SK-N-MC (cell line): ENCODE measurements around the gene MRPL55.

Source experiments
- EZH2 ChIP-seq: fragments of 200-600 bp; sonication (generic); IDR thresholded peaks from one replicate; pipeline ENCODE4 v1.6.1; 2017; ENCODE audit warnings: antibody characterized with exemption
- FOXP2 ChIP-seq: optimal IDR thresholded peaks from 2 replicates; pipeline ENCODE3; 2011; ENCODE audit warnings: mild to moderate bottlenecking, moderate library complexity; ENCODE audit not compliant: insufficient read depth; ENCODE audit errors: extremely low read length, control extremely low read depth
- POLR2AphosphoS5 ChIP-seq: IDR thresholded peaks from 2 replicates; pipeline ENCODE4 v1.6.1; 2012; ENCODE audit warnings: mild to moderate bottlenecking, low read depth, low read length, borderline replicate concordance

DNA sequence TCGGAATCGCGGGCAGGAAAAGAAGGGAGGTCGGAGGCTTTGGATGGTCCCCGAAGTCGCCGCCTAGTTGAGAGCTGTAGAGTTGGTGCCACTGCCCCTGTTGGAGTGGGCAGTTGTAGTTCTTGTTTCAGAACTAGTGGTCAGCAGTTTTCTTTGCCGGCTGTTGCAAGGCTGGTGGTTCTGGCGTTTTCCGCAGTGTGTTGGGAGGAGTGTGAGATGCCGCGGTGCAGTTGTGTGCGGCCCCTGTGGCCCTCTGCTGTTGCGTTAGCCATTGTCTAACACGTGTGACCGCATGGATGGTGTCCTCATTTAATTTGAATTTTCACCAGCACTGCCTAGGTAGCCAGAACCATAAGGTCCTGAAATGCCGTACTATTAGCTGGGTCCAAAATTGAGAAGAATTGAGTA, 25.2 kb downstream of the MRPL55 start:
- no peak for TF ChIP-seq POLR2AphosphoS5
- no peak for TF ChIP-seq EZH2
- no peak for TF ChIP-seq FOXP2
